HUES48 (cell line): ENCODE measurements around the gene NUBP2.

Experiments used
- H3K27ac ChIP-seq: one replicate; pipeline ENCODE4 v1.7.0; 2013; ENCODE audit warnings: low read depth, low read length, inconsistent platforms
- H3K27me3 ChIP-seq: 2 replicates; pipeline ENCODE4 v1.6.1; 2013; ENCODE audit warnings: mild to moderate bottlenecking, low read length; ENCODE audit not compliant: control insufficient read depth, insufficient read depth
- H3K36me3 ChIP-seq: 2 replicates; pipeline ENCODE4 v1.6.1; 2013; ENCODE audit warnings: low read length; ENCODE audit not compliant: control insufficient read depth, insufficient read depth
- H3K4me1 ChIP-seq: 2 replicates; pipeline ENCODE4 v1.6.1; 2013; ENCODE audit warnings: mild to moderate bottlenecking, low read length; ENCODE audit not compliant: control insufficient read depth, insufficient read depth
- H3K4me3 ChIP-seq: 2 replicates; pipeline ENCODE4 v1.5.1; 2013; ENCODE audit warnings: mild to moderate bottlenecking, low read depth, low read length
- H3K9ac ChIP-seq: 2 replicates; pipeline ENCODE4 v1.6.1; 2013; ENCODE audit warnings: mild to moderate bottlenecking, low read depth, low read length, moderate library complexity
- H3K9me3 ChIP-seq: 2 replicates; pipeline ENCODE4 v1.6.1; 2013; ENCODE audit warnings: low read length; ENCODE audit not compliant: control insufficient read depth, insufficient read depth

The NUBP2 gene

DNA sequence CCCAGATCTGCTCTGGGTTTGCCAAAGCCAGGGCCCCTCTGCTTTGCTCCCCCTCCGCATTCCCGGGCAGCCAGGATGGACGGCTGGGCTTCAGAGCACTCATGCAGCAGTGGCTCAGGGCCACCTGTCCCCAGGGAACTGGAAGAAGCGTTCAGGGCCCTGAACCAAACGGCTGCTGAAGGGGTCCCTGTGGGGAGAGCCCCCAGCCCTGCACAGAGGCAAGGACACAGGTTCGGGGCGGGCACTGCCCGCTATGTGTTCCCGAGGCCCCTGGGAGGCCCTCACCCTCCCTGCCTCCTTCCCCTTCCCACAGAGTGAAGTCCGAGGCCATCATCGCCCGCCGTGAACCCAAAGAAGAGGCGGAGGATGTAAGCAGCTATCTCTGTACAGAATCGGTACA lies 21.8 kb upstream of the NUBP2 start:
- H3K27ac ChIP-seq: no peak overlapping the region
- no peak overlapping the region for H3K9ac ChIP-seq
- H3K9me3 ChIP-seq: no peaks in the 10 kb centered on the region
- H3K36me3 ChIP-seq: peaks cover 8% of the 10 kb centered on the region; the same call in 1 of the 2 replicates
- H3K27me3 ChIP-seq: no peaks in the 10 kb centered on the region
- no peak overlapping the region for H3K4me3 ChIP-seq
- H3K4me1 ChIP-seq: peaks cover 6% of the 10 kb centered on the region; the same call in 1 of the 2 replicates

GRCh38 chr16:1761751-1762150 lies 21.0 kb upstream of the NUBP2 start:
- peaks cover 9% of the 10 kb centered on the region; the same call in 1 of the 2 replicates for H3K36me3 ChIP-seq

GRCh38 chr16:1762196-1762878 lies 20.4 kb upstream of the NUBP2 start:
- peaks cover 15% of the 10 kb centered on the region; the same call in 1 of the 2 replicates for H3K36me3 ChIP-seq
- no peak overlapping the region for H3K27ac ChIP-seq
- H3K4me3 ChIP-seq: no peak overlapping the region
- no peak overlapping the region for H3K9ac ChIP-seq
- no peaks in the 10 kb centered on the region for H3K27me3 ChIP-seq
- no peaks in the 10 kb centered on the region for H3K9me3 ChIP-seq
- peaks cover 6% of the 10 kb centered on the region; the same call in 1 of the 2 replicates for H3K4me1 ChIP-seq

More at GRCh38 chr16:1761751-1762150, 21.0 kb upstream of the NUBP2 start:
- no peak overlapping the region for H3K9ac ChIP-seq
- H3K9me3 ChIP-seq: no peaks in the 10 kb centered on the region
- H3K27me3 ChIP-seq: no peaks in the 10 kb centered on the region
- no peak overlapping the region for H3K27ac ChIP-seq
- peaks cover 6% of the 10 kb centered on the region; the same call in 1 of the 2 replicates for H3K4me1 ChIP-seq
- no peak overlapping the region for H3K4me3 ChIP-seq

- Histone ChIP-seq H3K4me3 (no peak overlapping the region), H3K27me3 (no peaks in the 10 kb centered on the region), H3K27ac (no peak overlapping the region), H3K4me1 (peaks cover 6% of the 10 kb centered on the region; the same call in 1 of the 2 replicates), H3K9me3 (no peaks in the 10 kb centered on the region), H3K36me3 (peaks cover 21% of the 10 kb centered on the region; the same call in 1 of the 2 replicates), H3K9ac (no peak overlapping the region)
Observed at GRCh38 chr16:1762879-1763520, 19.8 kb upstream of the NUBP2 start.

DNA sequence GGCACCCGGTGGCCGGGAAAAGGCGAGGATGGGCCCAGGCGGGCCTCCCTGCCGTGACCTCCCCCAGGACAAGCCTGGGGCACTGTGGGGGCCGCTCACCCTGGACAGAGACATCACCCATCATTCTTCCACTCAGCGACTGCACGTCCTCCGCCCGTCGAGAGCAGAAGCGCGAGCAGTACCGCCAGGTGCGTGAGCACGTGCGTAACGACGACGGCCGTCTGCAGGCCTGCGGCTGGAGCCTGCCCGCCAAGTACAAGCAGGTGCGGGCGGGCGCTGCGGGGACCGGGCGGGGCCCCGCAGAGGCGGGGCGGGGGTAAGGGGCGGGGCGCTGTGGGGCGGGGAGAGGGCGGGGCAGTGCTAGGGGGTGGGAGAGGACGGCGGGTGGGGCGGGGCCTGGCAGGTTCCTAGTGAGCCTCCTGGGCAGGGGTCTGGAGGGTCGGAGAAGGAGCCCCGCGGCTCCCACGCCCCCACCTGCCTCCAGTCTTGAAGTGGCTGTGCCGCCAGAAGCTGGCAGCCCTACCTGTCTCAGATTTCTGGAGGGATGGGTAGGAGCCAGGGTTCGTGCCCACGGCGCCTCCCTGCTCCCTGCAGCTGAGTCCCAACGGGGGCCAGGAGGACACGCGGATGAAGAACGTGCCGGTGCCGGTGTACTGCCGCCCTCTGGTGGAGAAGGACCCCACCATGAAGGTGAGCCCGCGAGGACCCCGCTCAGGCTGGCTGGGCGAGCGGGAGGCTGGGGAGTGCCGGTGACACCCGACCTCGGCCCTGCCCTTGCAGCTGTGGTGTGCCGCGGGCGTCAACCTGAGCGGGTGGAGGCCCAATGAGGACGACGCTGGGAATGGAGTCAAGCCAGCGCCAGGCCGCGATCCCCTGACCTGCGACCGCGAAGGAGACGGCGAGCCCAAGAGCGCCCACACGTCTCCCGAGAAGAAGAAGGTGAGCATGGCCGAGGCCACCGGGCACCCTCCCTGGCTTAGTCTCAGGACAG lies 18.9 kb upstream of the NUBP2 start:
- no peak overlapping the region for H3K9ac ChIP-seq
- H3K9me3 ChIP-seq: no peaks in the 10 kb centered on the region
- H3K4me3 ChIP-seq: peak overlapping the region; percentile 52
- peaks cover 27% of the 10 kb centered on the region; the same call in 1 of the 2 replicates for H3K36me3 ChIP-seq
- H3K27ac ChIP-seq: no peak overlapping the region
- H3K4me1 ChIP-seq: peaks cover 6% of the 10 kb centered on the region; the same call in 1 of the 2 replicates
- no peaks in the 10 kb centered on the region for H3K27me3 ChIP-seq

DNA sequence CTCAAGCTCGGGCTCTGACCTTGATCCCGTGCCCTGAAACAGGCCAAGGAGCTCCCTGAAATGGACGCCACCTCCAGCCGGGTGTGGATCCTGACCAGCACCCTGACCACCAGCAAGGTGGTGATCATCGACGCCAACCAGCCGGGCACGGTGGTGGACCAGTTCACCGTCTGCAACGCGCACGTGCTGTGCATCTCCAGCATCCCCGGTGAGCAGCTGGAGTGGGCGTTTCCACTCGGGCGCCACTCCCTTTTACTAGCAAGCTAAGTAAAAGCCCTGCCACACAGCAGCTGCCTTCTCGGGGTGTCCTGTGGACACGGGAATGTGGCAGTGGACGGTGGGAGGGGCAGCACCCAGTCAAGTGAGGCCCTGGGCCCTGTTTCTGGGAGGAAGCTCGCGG lies 17.8 kb upstream of the NUBP2 start:
- H3K4me3 ChIP-seq: no peak overlapping the region
- H3K4me1 ChIP-seq: peaks cover 6% of the 10 kb centered on the region; the same call in 1 of the 2 replicates
- H3K27me3 ChIP-seq: no peaks in the 10 kb centered on the region
- no peak overlapping the region for H3K27ac ChIP-seq
- H3K9me3 ChIP-seq: no peaks in the 10 kb centered on the region
- peaks cover 31% of the 10 kb centered on the region; the same call in 1 of the 2 replicates for H3K36me3 ChIP-seq
- no peak overlapping the region for H3K9ac ChIP-seq

GRCh38 chr16:1765826-1766225 lies 16.9 kb upstream of the NUBP2 start:
- Histone ChIP-seq H3K4me1 (peaks cover 10% of the 10 kb centered on the region; the same call in 1 of the 2 replicates), H3K36me3 (peaks cover 31% of the 10 kb centered on the region; the same call in 1 of the 2 replicates), H3K9me3 (no peaks in the 10 kb centered on the region), H3K27me3 (no peaks in the 10 kb centered on the region), H3K4me3 (no peak overlapping the region), H3K27ac (no peak overlapping the region), H3K9ac (no peak overlapping the region)

DNA sequence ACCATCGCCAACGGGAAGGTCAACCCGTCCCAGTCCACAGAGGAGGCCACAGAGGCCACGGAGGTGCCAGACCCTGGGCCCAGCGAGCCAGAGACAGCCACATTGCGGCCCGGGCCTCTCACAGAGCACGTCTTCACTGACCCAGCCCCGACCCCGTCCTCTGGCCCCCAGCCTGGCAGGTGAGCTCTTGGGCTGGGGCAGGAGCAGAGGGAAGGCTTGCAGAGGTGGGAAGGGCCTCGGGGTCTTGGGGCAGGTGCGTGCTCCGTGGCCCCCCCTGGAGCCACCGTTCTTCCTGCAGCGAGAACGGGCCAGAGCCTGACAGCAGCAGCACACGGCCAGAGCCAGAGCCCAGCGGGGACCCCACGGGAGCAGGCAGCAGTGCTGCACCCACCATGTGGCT lies 16.5 kb upstream of the NUBP2 start:
- H3K4me1 ChIP-seq: peaks cover 10% of the 10 kb centered on the region; the same call in 1 of the 2 replicates
- H3K4me3 ChIP-seq: no peak overlapping the region
- no peak overlapping the region for H3K27ac ChIP-seq
- no peak overlapping the region for H3K9ac ChIP-seq
- no peaks in the 10 kb centered on the region for H3K9me3 ChIP-seq
- H3K36me3 ChIP-seq: peaks cover 31% of the 10 kb centered on the region; the same call in 1 of the 2 replicates
- no peaks in the 10 kb centered on the region for H3K27me3 ChIP-seq

DNA sequence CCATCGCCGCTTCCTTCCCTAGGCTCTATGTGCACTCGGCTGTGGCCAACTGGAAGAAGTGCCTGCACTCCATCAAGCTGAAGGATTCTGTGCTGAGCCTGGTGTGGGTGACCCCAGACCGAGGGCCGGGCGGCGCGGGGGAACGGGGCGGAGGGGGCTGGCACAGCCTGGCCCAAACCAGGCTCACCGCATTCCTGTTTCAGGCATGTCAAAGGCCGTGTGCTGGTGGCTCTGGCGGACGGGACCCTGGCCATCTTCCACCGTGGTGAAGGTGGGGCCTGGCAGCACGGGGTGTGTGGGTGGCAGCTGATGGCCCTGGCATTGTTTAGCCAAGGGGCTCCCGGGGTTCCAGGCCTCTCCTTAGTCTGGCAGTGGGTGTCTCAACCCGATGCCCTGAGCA lies 16.1 kb upstream of the NUBP2 start:
- Histone ChIP-seq H3K36me3 (peaks cover 31% of the 10 kb centered on the region; the same call in 1 of the 2 replicates), H3K9ac (no peak overlapping the region), H3K9me3 (no peaks in the 10 kb centered on the region), H3K27ac (no peak overlapping the region), H3K27me3 (no peaks in the 10 kb centered on the region), H3K4me3 (no peak overlapping the region), H3K4me1 (peaks cover 10% of the 10 kb centered on the region; the same call in 1 of the 2 replicates)

DNA sequence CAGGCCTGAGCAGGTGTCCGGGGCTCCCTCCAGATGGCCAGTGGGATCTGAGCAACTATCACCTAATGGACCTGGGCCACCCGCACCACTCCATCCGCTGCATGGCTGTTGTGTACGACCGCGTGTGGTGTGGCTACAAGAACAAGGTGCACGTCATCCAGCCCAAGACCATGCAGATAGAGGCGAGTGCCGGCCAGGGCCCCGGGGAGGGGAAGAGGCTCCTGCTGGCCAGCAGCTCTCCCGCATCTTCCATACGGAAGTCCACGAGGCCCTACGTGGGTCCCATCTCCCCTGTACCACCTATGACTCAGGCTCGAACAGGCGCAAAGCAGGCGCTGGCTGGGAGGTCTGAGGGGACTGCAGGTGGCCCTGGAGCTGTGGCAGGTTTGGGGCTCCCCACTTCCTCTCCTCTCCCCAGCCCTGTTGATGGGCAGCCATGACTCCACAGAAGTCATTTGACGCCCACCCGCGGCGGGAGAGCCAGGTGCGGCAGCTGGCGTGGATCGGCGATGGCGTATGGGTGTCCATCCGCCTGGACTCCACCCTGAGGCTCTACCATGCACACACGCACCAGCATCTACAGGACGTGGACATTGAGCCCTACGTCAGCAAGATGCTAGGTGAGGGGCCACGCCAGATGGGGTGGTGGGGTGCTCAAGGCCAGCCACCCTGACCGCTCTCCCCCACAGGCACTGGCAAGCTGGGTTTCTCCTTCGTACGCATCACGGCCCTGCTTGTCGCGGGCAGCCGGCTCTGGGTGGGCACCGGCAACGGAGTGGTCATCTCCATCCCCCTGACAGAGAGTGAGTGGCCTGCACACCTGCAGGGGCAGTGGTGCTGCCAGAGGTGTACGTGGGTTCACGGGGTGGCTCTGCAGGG lies 15.4 kb upstream of the NUBP2 start:
- Histone ChIP-seq H3K27me3 (no peaks in the 10 kb centered on the region), H3K27ac (no peak overlapping the region), H3K4me1 (peaks cover 10% of the 10 kb centered on the region; the same call in 1 of the 2 replicates), H3K9ac (no peak overlapping the region), H3K9me3 (no peaks in the 10 kb centered on the region), H3K4me3 (no peak overlapping the region), H3K36me3 (peaks cover 31% of the 10 kb centered on the region; the same call in 1 of the 2 replicates)
